Tibial nerve (tissue), 4 donors: ENCODE results near the gene NRCAM. TPM values are rescaled to one million over a fixed set of nuclear protein-coding genes. Genes with fewer than 3 reads are reported as not detected.
A peak's percentile ranks its signal among the peaks of the same experiment; 100 is the strongest.

Experiments
- DNase-seq, 2 donors: peaks; one replicate each; pipeline ENCODE4 v3.0.0-alpha.2; 2019; ENCODE audit warnings: low spot score in 2 of 2
- H3K27ac ChIP-seq, 4 donors: fragments of 200-600 bp; sonication (generic) in 3 of 4; one replicate each; pipeline ENCODE4 v1.5.1; 2017 to 2019; ENCODE audit warnings: mild to moderate bottlenecking in 1 of 4
- H3K27me3 ChIP-seq, 2 donors: fragments of 200-600 bp; sonication (generic) in 1 of 2; one replicate each; pipeline versions ENCODE4 v1.5.1 to v1.6.0; 2017 to 2019
- H3K36me3 ChIP-seq, 3 donors: fragments of 200-600 bp; sonication (generic); one replicate each; pipeline ENCODE4 v1.5.1; 2018 to 2019
- H3K4me1 ChIP-seq, 4 donors: fragments of 200-600 bp; sonication (generic) in 3 of 4; one replicate each; pipeline ENCODE4 v1.5.1; 2017 to 2019
- H3K4me3 ChIP-seq, 4 donors: fragments of 200-600 bp; sonication (generic) in 3 of 4; one replicate each; pipeline ENCODE4 v1.5.1; 2017 to 2019; ENCODE audit warnings: mild to moderate bottlenecking in 1 of 4, moderate library complexity in 1 of 4
- H3K9me3 ChIP-seq, 4 donors: fragments of 200-600 bp; sonication (generic) in 3 of 4; one replicate each; pipeline ENCODE4 v1.5.1; 2017 to 2019
- CTCF ChIP-seq, 5 experiments: fragments of 200-600 bp in 3 of 5; fragments of 450-650 bp in 2 of 5; sonication (generic) in 3 of 5; IDR thresholded peaks; one replicate each; pipeline ENCODE4 v1.5.1; 2016 to 2019; ENCODE audit warnings: antibody characterized with exemption in 5 of 5, mild to moderate bottlenecking in 3 of 5, moderate library complexity in 2 of 5
- EP300 ChIP-seq, 2 donors: sonication (generic); formaldehyde crosslinking; IDR thresholded peaks; one replicate each; pipeline ENCODE4 v1.6.1; 2017; ENCODE audit warnings: antibody characterized with exemption in 2 of 2, mild to moderate bottlenecking in 1 of 2
- POLR2A ChIP-seq, 2 donors: fragments of 450-650 bp; IDR thresholded peaks; one replicate each; pipeline ENCODE4 v1.6.1; 2017; ENCODE audit warnings: antibody characterized with exemption in 2 of 2, mild to moderate bottlenecking in 2 of 2, moderate library complexity in 2 of 2
- WGBS, 2 donors: methylation state at CpG; one replicate each; pipeline ENCODE4 v1.1.5; 2018; 5-methylcytosine and 5-hydroxymethylcytosine counted together
- total RNA-seq, 4 donors: library from RNA; depleted of rRNA; stranded (reverse); fragments of >200 nt; gene quantifications; one replicate each; pipeline ENCODE4 v1.1.0, GENCODE V29; 2016

The NRCAM gene
- total RNA-seq, 4 donors from 2014 or later = 16.5 to 87.4 (median 22.4) TPM

GRCh38 chr7:108170251-108170650 is 286.0 kb downstream of the NRCAM start:
- no peak overlapping the region for H3K4me3 ChIP-seq
- WGBS, 2 donors = 68 to 69% methylated on average over 5 of the region's 5 CpGs
- H3K9me3 ChIP-seq = no peaks in the 10 kb centered on the region
- no peaks in the 10 kb centered on the region for H3K36me3 ChIP-seq
- no peak for TF ChIP-seq POLR2A (IDR thresholded peaks at IDR 0.05)
- no peak for TF ChIP-seq CTCF (IDR thresholded peaks at IDR 0.05)
- TF ChIP-seq EP300 (IDR thresholded peaks at IDR 0.05) = no peak
- H3K27ac ChIP-seq = no peak overlapping the region
- no peak for DNase-seq
- no peaks in the 10 kb centered on the region for H3K4me1 ChIP-seq
- no peaks in the 10 kb centered on the region for H3K27me3 ChIP-seq

- DNase-seq = no peak
- Histone ChIP-seq H3K4me3 (no peak overlapping the region), H3K27me3 (no peaks in the 10 kb centered on the region), H3K36me3 (no peaks in the 10 kb centered on the region), H3K27ac (peak overlapping the region in 1 of 4 donors; percentile 16), H3K4me1 (no peaks in the 10 kb centered on the region), H3K9me3 (no peaks in the 10 kb centered on the region)
- WGBS, 2 donors = 55 to 58% methylated on average over 7 of the region's 7 CpGs
- TF ChIP-seq POLR2A (IDR thresholded peaks at IDR 0.05) (no peak), EP300 (IDR thresholded peaks at IDR 0.05) (no peak), CTCF (IDR thresholded peaks at IDR 0.05) (no peak)
These were observed 288.8 kb downstream of the NRCAM start for GRCh38 chr7:108167460-108167859.

- Histone ChIP-seq H3K36me3 (no peaks in the 10 kb centered on the region), H3K4me1 (no peaks in the 10 kb centered on the region), H3K9me3 (no peaks in the 10 kb centered on the region), H3K27ac (no peak overlapping the region), H3K4me3 (no peak overlapping the region), H3K27me3 (no peaks in the 10 kb centered on the region)
- no peak for DNase-seq
- 93 to 94% methylated on average over 5 of the region's 5 CpGs for WGBS, 2 donors
- TF ChIP-seq CTCF (IDR thresholded peaks at IDR 0.05) (no peak), EP300 (IDR thresholded peaks at IDR 0.05) (no peak), POLR2A (IDR thresholded peaks at IDR 0.05) (no peak)
These were observed 289.5 kb downstream of the NRCAM start for GRCh38 chr7:108166687-108167086.

GRCh38 chr7:108165723-108166122 is 290.5 kb downstream of the NRCAM start:
- Histone ChIP-seq H3K4me3 (no peak overlapping the region), H3K27me3 (no peaks in the 10 kb centered on the region), H3K36me3 (no peaks in the 10 kb centered on the region), H3K9me3 (no peaks in the 10 kb centered on the region), H3K27ac (no peak overlapping the region), H3K4me1 (no peaks in the 10 kb centered on the region)
- 59 to 61% methylated on average over 2 of the region's 2 CpGs for WGBS, 2 donors
- no peak for DNase-seq
- TF ChIP-seq CTCF (IDR thresholded peaks at IDR 0.05) (no peak), POLR2A (IDR thresholded peaks at IDR 0.05) (no peak), EP300 (IDR thresholded peaks at IDR 0.05) (no peak)

- Histone ChIP-seq H3K27ac (no peak overlapping the region), H3K36me3 (no peaks in the 10 kb centered on the region), H3K4me1 (no peaks in the 10 kb centered on the region), H3K4me3 (no peak overlapping the region), H3K9me3 (no peaks in the 10 kb centered on the region), H3K27me3 (no peaks in the 10 kb centered on the region)
- WGBS, 2 donors = 48 to 64% methylated on average over 6 of the region's 6 CpGs
- no peak for DNase-seq
- TF ChIP-seq EP300 (IDR thresholded peaks at IDR 0.05) (no peak), CTCF (IDR thresholded peaks at IDR 0.05) (no peak), POLR2A (IDR thresholded peaks at IDR 0.05) (no peak)
These were observed 291.3 kb downstream of the NRCAM start for GRCh38 chr7:108164946-108165345.
